K562 (cell line): ENCODE results near the gene DHDDS. TPM values are rescaled to one million over a fixed set of nuclear protein-coding genes. Genes with fewer than 3 reads are reported as not detected.

Experiments
- CTCFL ChIP-seq: IDR thresholded peaks from 2 replicates; pipeline ENCODE4 v1.6.1; 2011; ENCODE audit warnings: borderline replicate concordance, low read depth, mild to moderate bottlenecking, moderate library complexity, low read length; ENCODE audit not compliant: insufficient read depth, poor library complexity, severe bottlenecking
- E2F8 ChIP-seq: fragments of 450-650 bp; IDR thresholded peaks from 2 replicates; pipeline ENCODE4 v1.7.1; 2018; ENCODE audit warnings: mild to moderate bottlenecking, low read depth; ENCODE audit not compliant: partially characterized antibody
- FOSL1 ChIP-seq: fragments of 200-800 bp; sonication (Bioruptor generic); conservative IDR thresholded peaks from 2 replicates; pipeline ENCODE4 v1.6.1; 2016; ENCODE audit warnings: missing genetic modification characterization, missing compliant biosample characterization
- FOXA3 ChIP-seq, 2 experiments: fragments of 450-650 bp in 1 of 2; sonication (generic) in 1 of 2; formaldehyde crosslinking; IDR thresholded peaks in 1 of 2; conservative IDR thresholded peaks in 1 of 2; 2 replicates each; pipeline versions ENCODE4 v1.4.0 to v1.8.0; 2020 to 2022; ENCODE audit warnings: mild to moderate bottlenecking in 2 of 2, missing genetic modification reagents in 1 of 2
- KLF1 ChIP-seq: fragments of 450-650 bp; IDR thresholded peaks from 2 replicates; pipeline ENCODE4 v1.6.1; 2016; ENCODE audit warnings: missing genetic modification characterization, missing compliant biosample characterization
- NBN ChIP-seq: fragments of 450-650 bp; IDR thresholded peaks from 2 replicates; pipeline ENCODE4 v1.6.1; 2016; ENCODE audit warnings: low read depth, mild to moderate bottlenecking
- NR2C2 ChIP-seq, 2 experiments: fragments of 200-800 bp in 1 of 2; sonication (Bioruptor generic) in 1 of 2; sonication (generic) in 1 of 2; formaldehyde crosslinking in 1 of 2; IDR thresholded peaks; 2 replicates each; pipeline versions ENCODE4 v1.6.1 to v1.8.0; 2016 to 2022; ENCODE audit warnings: mild to moderate bottlenecking in 1 of 2, missing compliant biosample characterization in 1 of 2, missing genetic modification characterization in 1 of 2, missing genetic modification reagents in 1 of 2
- PHF21A ChIP-seq: fragments of 450-650 bp; IDR thresholded peaks from 2 replicates; pipeline ENCODE4 v1.6.1; 2017; ENCODE audit warnings: low read depth, borderline replicate concordance
- RAD21 ChIP-seq, 2 experiments: fragments of 250-450 bp in 1 of 2; fragments of 450-650 bp in 1 of 2; sonication (Bioruptor Pico) in 1 of 2; formaldehyde crosslinking in 1 of 2; IDR thresholded peaks in 1 of 2; conservative IDR thresholded peaks in 1 of 2; 2 replicates each; pipeline versions ENCODE4 v1.4.0 to v1.8.0; 2020 to 2022; ENCODE audit warnings: mild to moderate bottlenecking in 2 of 2, moderate library complexity in 1 of 2
- SOX6 ChIP-seq: fragments of 450-650 bp; IDR thresholded peaks from 2 replicates; pipeline ENCODE4 v1.6.1; 2014; ENCODE audit warnings: mild to moderate bottlenecking
- TAL1 ChIP-seq: fragments of 450-650 bp; IDR thresholded peaks from 2 replicates; pipeline ENCODE4 v1.6.1; 2016; ENCODE audit warnings: mild to moderate bottlenecking
- ZSCAN29 ChIP-seq: fragments of 450-650 bp; IDR thresholded peaks from 2 replicates; pipeline ENCODE4 v1.6.1; 2017
- polyA plus RNA-seq, 8 experiments: library from polyadenylated mRNA; depleted of rRNA in 4 of 8; stranded (reverse) in 5 of 8; unstranded in 3 of 8; fragments of >200 nt; fragmentation: Nextera tagmentation in 2 of 8; fragmentation: Illumina TruSeq in 1 of 8; extraction: Ambion mirVana in 2 of 8; extraction: Trizol in 1 of 8; gene quantifications; 2 replicates each; pipeline versions ENCODE4 v1.2.1 to v1.2.3, GENCODE V29; 2011 to 2014; ENCODE audit warnings: inconsistent platforms in 1 of 8, missing spikeins in 1 of 8
- total RNA-seq, 7 experiments: library from RNA; depleted of rRNA in 6 of 7; stranded (reverse); fragments of >200 nt in 6 of 7; fragmentation: Illumina TruSeq in 2 of 7; extraction: Trizol in 2 of 7; gene quantifications; 2 replicates each; pipeline versions ENCODE4 v1.2.1 to v1.2.3, GENCODE V29; 2011 to 2021; ENCODE audit warnings: low replicate concordance in 1 of 7
- TF ChIP-seq, protein P1 (sequence below): fragments of 450-650 bp; IDR thresholded peaks from 2 replicates; pipeline ENCODE4 v1.6.1; 2017; ENCODE audit warnings: mild to moderate bottlenecking, moderate library complexity
- TF ChIP-seq, protein P2 (sequence below): fragments of 250-450 bp; sonication (Bioruptor Pico); IDR thresholded peaks from 2 replicates; pipeline ENCODE4 v1.6.1; 2021; ENCODE audit warnings: mild to moderate bottlenecking
- TF ChIP-seq, protein P3 (sequence below): fragments of 450-650 bp; IDR thresholded peaks from 2 replicates; pipeline ENCODE4 v1.6.1; 2016; ENCODE audit warnings: antibody characterized with exemption
- TF ChIP-seq, protein P4 (sequence below): fragments of 250-450 bp; sonication (Bioruptor Pico); IDR thresholded peaks from 2 replicates; pipeline ENCODE4 v1.8.0; 2021; ENCODE audit warnings: borderline replicate concordance, mild to moderate bottlenecking, moderate library complexity; ENCODE audit not compliant: poor library complexity, severe bottlenecking

DHDDS gene
- total and polyA plus RNA-seq, 9 of the 15 experiments (the other 6 are each of a cell fraction or from before 2014, with no cell fraction given) = 33.3 to 55.0 (median 44.3) TPM

- TF ChIP-seq, protein P1, sequence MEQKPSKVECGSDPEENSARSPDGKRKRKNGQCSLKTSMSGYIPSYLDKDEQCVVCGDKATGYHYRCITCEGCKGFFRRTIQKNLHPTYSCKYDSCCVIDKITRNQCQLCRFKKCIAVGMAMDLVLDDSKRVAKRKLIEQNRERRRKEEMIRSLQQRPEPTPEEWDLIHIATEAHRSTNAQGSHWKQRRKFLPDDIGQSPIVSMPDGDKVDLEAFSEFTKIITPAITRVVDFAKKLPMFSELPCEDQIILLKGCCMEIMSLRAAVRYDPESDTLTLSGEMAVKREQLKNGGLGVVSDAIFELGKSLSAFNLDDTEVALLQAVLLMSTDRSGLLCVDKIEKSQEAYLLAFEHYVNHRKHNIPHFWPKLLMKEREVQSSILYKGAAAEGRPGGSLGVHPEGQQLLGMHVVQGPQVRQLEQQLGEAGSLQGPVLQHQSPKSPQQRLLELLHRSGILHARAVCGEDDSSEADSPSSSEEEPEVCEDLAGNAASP = no peak
- TF ChIP-seq FOSL1 (tag) (peak; percentile 53; the same call in 1 of the 2 replicates), ZSCAN29 (no peak), NR2C2 (CRISPR knock-in tag; IDR thresholded peaks at IDR 0.05) (no peak), NR2C2 (tag; IDR thresholded peaks at IDR 0.05) (peak; percentile 81), RAD21 (CRISPR knock-in tag; conservative IDR thresholded peaks at IDR 0.05 in 1 of 2, IDR thresholded peaks at IDR 0.05 in 1 of 2) (no peak), CTCFL (no peak), E2F8 (no peak), NBN (no peak), KLF1 (peak; percentile 37; the same call in 1 of the 2 replicates), FOXA3 (CRISPR knock-in tag; conservative IDR thresholded peaks at IDR 0.05 in 1 of 2, IDR thresholded peaks at IDR 0.05 in 1 of 2) (no peak), SOX6 (no peak), TAL1 (no peak), PHF21A (no peak)
- TF ChIP-seq, protein P2, sequence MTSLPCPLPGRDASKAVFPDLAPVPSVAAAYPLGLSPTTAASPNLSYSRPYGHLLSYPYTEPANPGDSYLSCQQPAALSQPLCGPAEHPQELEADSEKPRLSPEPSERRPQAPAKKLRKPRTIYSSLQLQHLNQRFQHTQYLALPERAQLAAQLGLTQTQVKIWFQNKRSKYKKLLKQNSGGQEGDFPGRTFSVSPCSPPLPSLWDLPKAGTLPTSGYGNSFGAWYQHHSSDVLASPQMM (CRISPR knock-in tag) = no peak
- TF ChIP-seq, protein P3, sequence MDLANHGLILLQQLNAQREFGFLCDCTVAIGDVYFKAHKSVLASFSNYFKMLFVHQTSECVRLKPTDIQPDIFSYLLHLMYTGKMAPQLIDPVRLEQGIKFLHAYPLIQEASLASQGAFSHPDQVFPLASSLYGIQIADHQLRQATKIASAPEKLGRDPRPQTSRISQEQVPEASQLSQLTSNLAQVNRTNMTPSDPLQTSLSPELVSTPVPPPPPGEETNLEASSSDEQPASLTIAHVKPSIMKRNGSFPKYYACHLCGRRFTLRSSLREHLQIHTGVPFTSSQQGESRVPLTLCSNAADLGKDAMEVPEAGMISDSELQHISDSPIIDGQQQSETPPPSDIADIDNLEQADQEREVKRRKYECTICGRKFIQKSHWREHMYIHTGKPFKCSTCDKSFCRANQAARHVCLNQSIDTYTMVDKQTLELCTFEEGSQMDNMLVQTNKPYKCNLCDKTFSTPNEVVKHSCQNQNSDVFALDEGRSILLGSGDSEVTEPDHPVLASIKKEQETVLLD = peak; percentile 70
- TF ChIP-seq, protein P4, sequence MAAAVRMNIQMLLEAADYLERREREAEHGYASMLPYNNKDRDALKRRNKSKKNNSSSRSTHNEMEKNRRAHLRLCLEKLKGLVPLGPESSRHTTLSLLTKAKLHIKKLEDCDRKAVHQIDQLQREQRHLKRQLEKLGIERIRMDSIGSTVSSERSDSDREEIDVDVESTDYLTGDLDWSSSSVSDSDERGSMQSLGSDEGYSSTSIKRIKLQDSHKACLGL (CRISPR knock-in tag) = no peak
Observed at GRCh38 chr1:26500488-26501175, 68.5 kb downstream of the DHDDS start (continued).
